Thymus (tissue), 11 donors: ENCODE results near the gene COL6A1. TPM values are rescaled to one million over a fixed set of nuclear protein-coding genes. Genes with fewer than 3 reads are reported as not detected.
"Not testable (repeated sequence)": the region's sequence is repeated elsewhere in the genome, so short reads cannot be mapped to it uniquely, and the experiment has no call there.

Experiments used
- DNase-seq, 9 donors: peaks; one replicate each; pipeline ENCODE4 v3.0.0-alpha.2; 2013; ENCODE audit warnings: low spot score in 9 of 9, low read depth in 6 of 9, missing footprints in 1 of 9
- H3K27ac ChIP-seq, 2 donors: one replicate each; pipeline ENCODE4 v1.5.1; 2013; ENCODE audit warnings: control low read depth in 1 of 2, low read depth in 1 of 2, low read length in 1 of 2, mild to moderate bottlenecking in 1 of 2, moderate library complexity in 1 of 2
- H3K27me3 ChIP-seq, 2 donors: one replicate each; pipeline ENCODE4 v1.5.1; 2013; ENCODE audit warnings: low read length in 1 of 2; ENCODE audit not compliant: control insufficient read depth in 2 of 2, insufficient read depth in 1 of 2
- H3K36me3 ChIP-seq, 2 donors: one replicate each; pipeline ENCODE4 v1.5.1; 2013; ENCODE audit warnings: low read length in 1 of 2, mild to moderate bottlenecking in 1 of 2, moderate library complexity in 1 of 2; ENCODE audit not compliant: control insufficient read depth in 2 of 2, insufficient read depth in 2 of 2
- H3K4me1 ChIP-seq, 2 donors: one replicate each; pipeline ENCODE4 v1.5.1; 2013; ENCODE audit warnings: low read length in 2 of 2; ENCODE audit not compliant: control insufficient read depth in 2 of 2, insufficient read depth in 2 of 2
- H3K4me3 ChIP-seq, 2 donors: one replicate each; pipeline ENCODE4 v1.5.1; 2013; ENCODE audit warnings: low read length in 2 of 2, control low read depth in 1 of 2, mild to moderate bottlenecking in 1 of 2
- H3K9me3 ChIP-seq, 2 donors: one replicate each; pipeline ENCODE4 v1.5.1; 2013; ENCODE audit warnings: low read length in 1 of 2, mild to moderate bottlenecking in 1 of 2; ENCODE audit not compliant: control insufficient read depth in 2 of 2, insufficient read depth in 1 of 2
- WGBS: extraction: QIAGEN DNeasy Blood & Tissue Kit; methylation state at CpG from one replicate; pipeline ENCODE4 v1.1.7; 2013; 5-methylcytosine and 5-hydroxymethylcytosine counted together
- polyA plus RNA-seq: library from polyadenylated mRNA; stranded (reverse); fragments of 200-250 nt; gene quantifications from one replicate; pipeline ENCODE4 v1.2.3, GENCODE V29; 2013
- total RNA-seq: library from RNA; stranded (reverse); fragments of 120-200 nt; gene quantifications from one replicate; pipeline ENCODE4 v1.2.4, GENCODE V29; 2013
- donor health status: healthy.

The COL6A1 gene
- total and polyA plus RNA-seq, 2 donors, result 39.0 to 115 TPM

- DNase-seq, H3K27ac ChIP-seq, H3K9me3 ChIP-seq, H3K36me3 ChIP-seq, H3K4me3 ChIP-seq: not testable (repeated sequence)
- Histone ChIP-seq H3K4me1 (peaks cover 11 to 30% of the 10 kb centered on the region in 2 donors), H3K27me3 (peaks cover 48 to 82% of the 10 kb centered on the region in 2 donors)
- WGBS, result 28% methylated on average over 13 of the region's 13 CpGs
These were observed 5.7 kb upstream of the COL6A1 start for GRCh38 chr21:45975667-45976409.

- no peak for DNase-seq
- Histone ChIP-seq H3K27ac (peak overlapping the region in 1 of 2 donors; percentile 2), H3K27me3 (peaks cover 43 to 81% of the 10 kb centered on the region in 2 donors), H3K4me1 (peaks cover 11 to 34% of the 10 kb centered on the region in 2 donors), H3K4me3 (no peak overlapping the region), H3K9me3 (no peaks in the 10 kb centered on the region), H3K36me3 (no peaks in the 10 kb centered on the region)
- 44% methylated on average over 11 of the region's 11 CpGs for WGBS
These were observed 4.8 kb upstream of the COL6A1 start for GRCh38 chr21:45976701-45977311.

GRCh38 chr21:45977396-45977795, 4.2 kb upstream of the COL6A1 start:
- H3K27me3 ChIP-seq, result peaks cover 43 to 81% of the 10 kb centered on the region in 2 donors
- no peak overlapping the region for H3K4me3 ChIP-seq
- H3K36me3 ChIP-seq, result no peaks in the 10 kb centered on the region
- H3K4me1 ChIP-seq, result peaks cover 11 to 31% of the 10 kb centered on the region in 2 donors
- WGBS, result 58% methylated on average over 5 of the region's 5 CpGs
- DNase-seq, result no peak
- H3K27ac ChIP-seq, result peak overlapping the region in 1 of 2 donors; percentile 26
- H3K9me3 ChIP-seq, result no peaks in the 10 kb centered on the region

- DNase-seq, result no peak
- WGBS, result 88% methylated on average over 20 of the region's 20 CpGs
These were observed 2.4 kb upstream of the COL6A1 start for GRCh38 chr21:45979141-45979631.

GRCh38 chr21:45979651-45980050, 1.9 kb upstream of the COL6A1 start:
- 93% methylated on average over 7 of the region's 7 CpGs for WGBS
- Histone ChIP-seq H3K9me3 (no peaks in the 10 kb centered on the region), H3K36me3 (no peaks in the 10 kb centered on the region), H3K4me3 (no peak overlapping the region), H3K4me1 (peaks cover 0 to 10% of the 10 kb centered on the region in 2 donors), H3K27me3 (peaks cover 39 to 78% of the 10 kb centered on the region in 2 donors), H3K27ac (peak overlapping the region in 1 of 2 donors; percentile 8)
- no peak for DNase-seq

More at GRCh38 chr21:45979141-45979631, 2.4 kb upstream of the COL6A1 start:
- peak overlapping the region in 1 of 2 donors; percentile 8 for H3K27ac ChIP-seq
- H3K27me3 ChIP-seq, result peaks cover 44 to 80% of the 10 kb centered on the region in 2 donors
- no peak overlapping the region for H3K4me3 ChIP-seq
- peaks cover 3 to 15% of the 10 kb centered on the region in 2 donors for H3K4me1 ChIP-seq
- H3K36me3 ChIP-seq, result no peaks in the 10 kb centered on the region
- H3K9me3 ChIP-seq, result no peaks in the 10 kb centered on the region

GRCh38 chr21:45980271-45980670, 1.3 kb upstream of the COL6A1 start:
- Histone ChIP-seq H3K27me3 (peaks cover 35 to 72% of the 10 kb centered on the region in 2 donors), H3K4me3 (no peak overlapping the region), H3K36me3 (no peaks in the 10 kb centered on the region), H3K27ac (no peak overlapping the region), H3K4me1 (peaks cover 0 to 9% of the 10 kb centered on the region in 2 donors), H3K9me3 (no peaks in the 10 kb centered on the region)
- WGBS, result 89% methylated on average over 2 of the region's 2 CpGs
- no peak for DNase-seq

GRCh38 chr21:45980697-45981096, 873 bp upstream of the COL6A1 start:
- Histone ChIP-seq H3K9me3 (no peaks in the 10 kb centered on the region), H3K4me1 (peaks cover 0 to 9% of the 10 kb centered on the region in 2 donors), H3K27ac (no peak overlapping the region), H3K27me3 (peaks cover 34 to 69% of the 10 kb centered on the region in 2 donors), H3K36me3 (no peaks in the 10 kb centered on the region), H3K4me3 (no peak overlapping the region)
- DNase-seq, result no peak

GRCh38 chr21:45982092-45982757, 655 bp downstream of the COL6A1 start:
- Histone ChIP-seq H3K27ac (no peak overlapping the region), H3K27me3 (peaks cover 31 to 61% of the 10 kb centered on the region in 2 donors), H3K36me3 (no peaks in the 10 kb centered on the region), H3K4me3 (peak overlapping the region; percentile 37 to 47), H3K4me1 (peaks cover 0 to 9% of the 10 kb centered on the region in 2 donors), H3K9me3 (no peaks in the 10 kb centered on the region)
- DNase-seq, result no peak
- 10% methylated on average over 45 of the region's 45 CpGs for WGBS
